NCI-H446 (cell line): Measurements from ENCODE around the gene ASCC2.
A peak's percentile ranks its signal among the peaks of the same experiment; 100 is the strongest.
"Not testable (repeated sequence)": the region's sequence is repeated elsewhere in the genome, so short reads cannot be mapped to it uniquely, and the experiment has no call there.

ENCODE experiments used
- DNase-seq, 2 experiments: peaks; one replicate each; lab custom pipeline; 2025; lab: John Stamatoyannopoulos, UW

The ASCC2 gene

GRCh38 chr22:29837741-29838598 is at the start of gene ASCC2:
ASCC2 (minus strand) TSS chr22:29838274; CDS start chr22:29832325, 5,949 bp downstream.
- DNase-seq = peak; percentile 97 to 98

- DNase-seq = no peak
These were observed 49.3 kb upstream of the ASCC2 start for GRCh38 chr22:29887358-29887757.

- no peak for DNase-seq
These were observed 48.5 kb upstream of the ASCC2 start for GRCh38 chr22:29886596-29886995.

- no peak for DNase-seq
These were observed 47.5 kb upstream of the ASCC2 start for GRCh38 chr22:29885610-29886009.

GRCh38 chr22:29883775-29884097 is 45.7 kb upstream of the ASCC2 start:
- no peak for DNase-seq

GRCh38 chr22:29883045-29883774 is 45.1 kb upstream of the ASCC2 start, which contains the start of gene MTMR3:
MTMR3 (plus strand) TSS chr22:29883174; CDS start chr22:29971060, 87,886 bp downstream.
- DNase-seq = peak; percentile 77 to 97

GRCh38 chr22:29882716-29883044 is 44.6 kb upstream of the ASCC2 start:
- DNase-seq = no peak

GRCh38 chr22:29879753-29880152 is 41.7 kb upstream of the ASCC2 start:
- DNase-seq = no peak

GRCh38 chr22:29877620-29878019 is 39.5 kb upstream of the ASCC2 start:
- DNase-seq = no peak

- DNase-seq = no peak
These were observed 35.9 kb upstream of the ASCC2 start for GRCh38 chr22:29873943-29874342.

- no peak for DNase-seq
These were observed 34.9 kb upstream of the ASCC2 start for GRCh38 chr22:29872989-29873388.

GRCh38 chr22:29872144-29872893 is 34.2 kb upstream of the ASCC2 start:
- no peak for DNase-seq

GRCh38 chr22:29871684-29872083 is 33.6 kb upstream of the ASCC2 start:
- DNase-seq = peak; percentile 83 to 89

GRCh38 chr22:29870574-29870973 is 32.5 kb upstream of the ASCC2 start:
- no peak for DNase-seq

GRCh38 chr22:29867851-29868250 is 29.8 kb upstream of the ASCC2 start:
- no peak for DNase-seq

GRCh38 chr22:29867260-29867659 is 29.2 kb upstream of the ASCC2 start:
- no peak for DNase-seq

- not testable (repeated sequence) for DNase-seq
These were observed 27.5 kb upstream of the ASCC2 start for GRCh38 chr22:29865572-29865971.

- no peak for DNase-seq
These were observed 23.7 kb upstream of the ASCC2 start for GRCh38 chr22:29861672-29862297.

GRCh38 chr22:29860006-29860766 is 22.1 kb upstream of the ASCC2 start:
- DNase-seq = no peak

- not testable (repeated sequence) for DNase-seq
These were observed 21.0 kb upstream of the ASCC2 start for GRCh38 chr22:29859030-29859429.

GRCh38 chr22:29856496-29856895 is 18.4 kb upstream of the ASCC2 start:
- no peak for DNase-seq
